Keratinocyte (primary cell): ENCODE measurements around the gene BCL11B. TPM values are rescaled to one million over a fixed set of nuclear protein-coding genes. Genes with fewer than 3 reads are reported as not detected.

Source experiments
- DNase-seq: peaks from one replicate; pipeline ENCODE4 v3.0.0-alpha.2; 2011; ENCODE audit warnings: low read depth, missing footprints, low spot score
- FAIRE-seq: peaks from 2 replicates; lab custom pipeline; 2011; peaks lifted over from hg19 to GRCh38; lab: Jason Lieb, UNC
- H2AFZ ChIP-seq: 2 replicates; pipeline ENCODE4 v1.6.0; 2012; ENCODE audit warnings: low read length, control low read depth, inconsistent platforms; ENCODE audit not compliant: control insufficient read depth
- H3K27ac ChIP-seq: 2 replicates; pipeline ENCODE4 v1.5.1; 2011; ENCODE audit warnings: low read length; ENCODE audit not compliant: control insufficient read depth, insufficient read depth
- H3K27me3 ChIP-seq: 3 replicates; pipeline ENCODE4 v1.6.0; 2011; ENCODE audit warnings: low read length; ENCODE audit not compliant: control insufficient read depth, insufficient read depth; ENCODE audit errors: extremely low read depth
- H3K36me3 ChIP-seq, 2 experiments: 2 replicates in 1 of 2; 3 replicates in 1 of 2; pipeline ENCODE4 v1.5.1; 2011; ENCODE audit warnings: low read length in 2 of 2, mild to moderate bottlenecking in 1 of 2; ENCODE audit not compliant: control insufficient read depth in 2 of 2, insufficient read depth in 2 of 2; ENCODE audit errors: extremely low read depth in 1 of 2
- H3K4me1 ChIP-seq: 3 replicates; pipeline ENCODE4 v1.5.1; 2011; ENCODE audit warnings: low read length; ENCODE audit not compliant: control insufficient read depth, insufficient read depth; ENCODE audit errors: extremely low read depth
- H3K4me2 ChIP-seq: 3 replicates; pipeline ENCODE4 v1.6.0; 2011; ENCODE audit warnings: low read depth, low read length; ENCODE audit not compliant: control insufficient read depth, insufficient read depth; ENCODE audit errors: extremely low read depth
- H3K4me3 ChIP-seq, 3 experiments: fragments of 200-600 bp in 1 of 3; sonication (generic) in 1 of 3; 2 replicates in 2 of 3; 3 replicates in 1 of 3; pipeline ENCODE4 v1.5.1; 2011 to 2016; ENCODE audit warnings: low read length in 3 of 3, mild to moderate bottlenecking in 3 of 3, control low read depth in 2 of 3, inconsistent platforms in 1 of 3, low read depth in 1 of 3, mixed read lengths in 1 of 3, mixed run types in 1 of 3, moderate library complexity in 1 of 3; ENCODE audit not compliant: control insufficient read depth in 2 of 3, insufficient read depth in 2 of 3; ENCODE audit errors: extremely low read depth in 1 of 3
- H3K79me2 ChIP-seq: 2 replicates; pipeline ENCODE4 v1.6.0; 2012; ENCODE audit warnings: low read length; ENCODE audit not compliant: control insufficient read depth, insufficient read depth
- H3K9ac ChIP-seq: 3 replicates; pipeline ENCODE4 v1.6.0; 2011; ENCODE audit warnings: low read length; ENCODE audit not compliant: control insufficient read depth, insufficient read depth; ENCODE audit errors: extremely low read depth
- H3K9me1 ChIP-seq: 3 replicates; pipeline ENCODE4 v1.6.0; 2011; ENCODE audit warnings: low read length; ENCODE audit not compliant: control insufficient read depth, insufficient read depth; ENCODE audit errors: extremely low read depth
- H3K9me3 ChIP-seq: 2 replicates; pipeline ENCODE4 v1.5.1; 2012; ENCODE audit warnings: low read depth, low read length; ENCODE audit not compliant: control insufficient read depth
- H4K20me1 ChIP-seq: 3 replicates; pipeline ENCODE4 v1.6.0; 2011; ENCODE audit warnings: low read length; ENCODE audit not compliant: control insufficient read depth, insufficient read depth; ENCODE audit errors: extremely low read depth
- EZH2 ChIP-seq: IDR thresholded peaks from one replicate; pipeline ENCODE4 v1.6.1; 2012; ENCODE audit warnings: inconsistent platforms, mild to moderate bottlenecking, low read length, moderate library complexity
- dilution Hi-C: fragments of 300-500 bp; cut with MboI; formaldehyde crosslinking; loops from one replicate; pipeline ENCODE4 v1.7.0; 2020; ENCODE audit warnings: low sequenced_read_pairs; ENCODE audit not compliant: extremely low pct_ligation_motif_present
- polyA plus RNA-seq, 5 experiments: library from polyadenylated mRNA; depleted of rRNA in 3 of 5; stranded (reverse) in 3 of 5; stranded (forward) in 1 of 5; unstranded in 1 of 5; fragments of >200 nt; gene quantifications; 1 replicate in 1 of 5; 2 replicates in 3 of 5; 3 replicates in 1 of 5; pipeline versions ENCODE4 v1.2.1 to v1.2.3, GENCODE V29; 2011 to 2012; ENCODE audit warnings: missing spikeins in 2 of 5, low read depth in 1 of 5, low replicate concordance in 1 of 5
- TF ChIP-seq, protein P1 (sequence below), 3 experiments: IDR thresholded peaks in 1 of 3; conservative IDR thresholded peaks in 1 of 3; optimal IDR thresholded peaks in 1 of 3; 2 replicates in 2 of 3; 3 replicates in 1 of 3; pipeline versions ENCODE3 to v1.5.1; 2011; ENCODE audit warnings: low read length in 3 of 3, mild to moderate bottlenecking in 3 of 3, moderate library complexity in 2 of 3, control low read depth in 1 of 3, inconsistent platforms in 1 of 3; ENCODE audit not compliant: insufficient read depth in 2 of 3; ENCODE audit errors: extremely low read depth in 1 of 3

BCL11B gene
- polyA plus RNA-seq, 1 donor (not counting 4 experiments of a cell fraction or from before 2014, with no cell fraction given) = 5.2 TPM

DNA sequence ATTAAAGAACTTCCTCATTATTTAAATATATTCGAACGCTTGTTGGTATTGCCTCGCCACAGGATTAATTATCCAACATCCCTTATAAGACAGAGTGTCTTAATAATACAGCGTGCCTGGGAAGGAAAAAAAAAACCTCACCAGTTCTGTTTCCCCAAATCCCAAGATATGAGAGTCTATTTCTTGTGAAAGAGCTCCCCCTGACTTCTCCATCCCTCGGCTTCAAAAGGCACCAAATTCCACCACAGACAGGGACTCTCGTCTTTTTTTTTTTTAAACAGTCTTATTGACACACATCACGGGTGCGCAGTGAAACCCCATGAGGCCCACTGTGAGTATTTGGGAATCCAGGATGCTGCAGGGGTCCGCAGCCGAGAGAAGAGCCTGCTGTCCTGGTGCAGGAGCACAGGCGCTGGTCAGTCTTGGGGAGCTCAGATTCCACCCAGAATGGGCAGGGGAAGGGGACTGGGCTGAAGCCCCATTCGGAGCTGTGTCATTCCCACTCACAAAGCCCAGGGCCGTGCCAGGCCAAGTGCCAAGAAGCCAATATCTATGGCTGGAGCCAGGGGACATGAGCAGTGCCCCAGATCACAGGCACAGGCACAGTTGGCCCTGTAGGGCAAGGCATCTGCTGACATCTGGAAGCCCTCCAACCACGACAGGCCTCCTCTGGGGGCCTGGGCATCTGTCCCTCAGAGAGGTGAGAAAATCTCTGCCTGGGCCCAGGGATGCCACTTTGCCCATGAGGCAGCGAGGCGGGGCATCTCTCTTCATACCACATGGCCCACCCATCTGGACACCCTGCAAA is 71.9 kb downstream of the BCL11B start:
- no peak overlapping the region for H3K9ac ChIP-seq
- no peaks in the 10 kb centered on the region for H4K20me1 ChIP-seq
- H3K4me3 ChIP-seq = no peak overlapping the region
- H3K4me2 ChIP-seq = no peak overlapping the region
- peaks cover 81% of the 10 kb centered on the region for H3K79me2 ChIP-seq
- TF ChIP-seq EZH2 = no peak
- TF ChIP-seq, protein P1, sequence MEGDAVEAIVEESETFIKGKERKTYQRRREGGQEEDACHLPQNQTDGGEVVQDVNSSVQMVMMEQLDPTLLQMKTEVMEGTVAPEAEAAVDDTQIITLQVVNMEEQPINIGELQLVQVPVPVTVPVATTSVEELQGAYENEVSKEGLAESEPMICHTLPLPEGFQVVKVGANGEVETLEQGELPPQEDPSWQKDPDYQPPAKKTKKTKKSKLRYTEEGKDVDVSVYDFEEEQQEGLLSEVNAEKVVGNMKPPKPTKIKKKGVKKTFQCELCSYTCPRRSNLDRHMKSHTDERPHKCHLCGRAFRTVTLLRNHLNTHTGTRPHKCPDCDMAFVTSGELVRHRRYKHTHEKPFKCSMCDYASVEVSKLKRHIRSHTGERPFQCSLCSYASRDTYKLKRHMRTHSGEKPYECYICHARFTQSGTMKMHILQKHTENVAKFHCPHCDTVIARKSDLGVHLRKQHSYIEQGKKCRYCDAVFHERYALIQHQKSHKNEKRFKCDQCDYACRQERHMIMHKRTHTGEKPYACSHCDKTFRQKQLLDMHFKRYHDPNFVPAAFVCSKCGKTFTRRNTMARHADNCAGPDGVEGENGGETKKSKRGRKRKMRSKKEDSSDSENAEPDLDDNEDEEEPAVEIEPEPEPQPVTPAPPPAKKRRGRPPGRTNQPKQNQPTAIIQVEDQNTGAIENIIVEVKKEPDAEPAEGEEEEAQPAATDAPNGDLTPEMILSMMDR (optimal IDR thresholded peaks at IDR 0.05 in 1 of 3, IDR thresholded peaks at IDR 0.05 in 1 of 3, conservative IDR thresholded peaks at IDR 0.05 in 1 of 3; ENCODE audit: extremely low read depth in 1 of 3, insufficient read depth in 2 of 3, low read length in 3 of 3) = no peak
- H3K4me1 ChIP-seq = no peaks in the 10 kb centered on the region
- H3K9me1 ChIP-seq = no peaks in the 10 kb centered on the region
- FAIRE-seq = no peak
- peaks cover 12 to 20% of the 10 kb centered on the region in 2 experiments for H3K36me3 ChIP-seq
- no peak for DNase-seq
- no peaks in the 10 kb centered on the region for H3K9me3 ChIP-seq
- no peak overlapping the region for H2AFZ ChIP-seq
- H3K27me3 ChIP-seq = no peaks in the 10 kb centered on the region
- dilution Hi-C loops = no loop called here
- H3K27ac ChIP-seq = no peak overlapping the region

DNA sequence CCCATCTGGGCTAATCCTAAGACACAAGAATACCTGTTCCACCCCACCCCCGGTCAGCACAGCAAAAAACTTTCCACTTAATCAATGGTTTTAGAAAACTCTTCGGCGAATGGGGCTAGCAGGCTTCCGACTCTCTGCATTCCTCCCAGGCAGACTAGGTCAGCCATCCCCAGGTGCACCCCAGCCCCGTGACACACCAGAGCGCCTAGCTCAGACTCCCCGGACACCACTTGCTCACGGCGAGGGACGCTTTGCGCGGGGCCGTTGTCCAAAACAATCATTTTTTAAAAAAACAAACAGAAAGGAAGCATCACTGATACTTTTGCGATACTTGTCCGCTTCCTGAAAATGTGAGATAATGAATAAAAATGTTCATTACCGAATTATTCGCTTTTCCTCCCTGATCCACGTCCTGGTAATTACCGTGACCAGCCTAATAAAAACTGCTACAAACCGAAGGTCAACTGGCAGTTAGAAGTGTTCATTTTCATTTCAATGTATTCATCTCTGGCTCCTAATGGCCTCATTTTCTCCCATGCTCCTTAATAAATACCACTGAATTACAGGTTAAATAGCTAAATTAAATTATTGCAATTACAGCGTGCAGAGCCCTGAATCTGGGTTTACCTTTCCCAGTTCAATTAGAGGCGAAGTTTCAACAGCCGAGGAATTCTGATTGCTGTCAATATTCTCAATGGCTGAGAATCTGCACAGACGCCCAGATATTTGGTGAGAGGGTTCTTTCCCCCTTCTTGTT is 73.1 kb downstream of the BCL11B start:
- H3K27me3 ChIP-seq = no peaks in the 10 kb centered on the region
- no peaks in the 10 kb centered on the region for H3K9me1 ChIP-seq
- H3K4me1 ChIP-seq = no peaks in the 10 kb centered on the region
- no peaks in the 10 kb centered on the region for H3K9me3 ChIP-seq
- TF ChIP-seq, protein P1 (optimal IDR thresholded peaks at IDR 0.05 in 1 of 3, IDR thresholded peaks at IDR 0.05 in 1 of 3, conservative IDR thresholded peaks at IDR 0.05 in 1 of 3; ENCODE audit: extremely low read depth in 1 of 3, insufficient read depth in 2 of 3, low read length in 3 of 3) = no peak
- TF ChIP-seq EZH2 = no peak
- H3K36me3 ChIP-seq = peaks cover 19 to 20% of the 10 kb centered on the region in 2 experiments
- H2AFZ ChIP-seq = no peak overlapping the region
- no peak for DNase-seq
- peaks cover 81% of the 10 kb centered on the region for H3K79me2 ChIP-seq
- FAIRE-seq = no peak
- no peak overlapping the region for H3K4me3 ChIP-seq
- H4K20me1 ChIP-seq = no peaks in the 10 kb centered on the region
- H3K27ac ChIP-seq = no peak overlapping the region
- no peak overlapping the region for H3K9ac ChIP-seq
- dilution Hi-C loops = no loop called here
- no peak overlapping the region for H3K4me2 ChIP-seq
